ENCODE data around the gene GSC2. TPM values are rescaled to one million over a fixed set of nuclear protein-coding genes. Genes with fewer than 3 reads are reported as not detected.
A peak's percentile ranks its signal among the peaks of the same experiment; 100 is the strongest.

The GSC2 gene
- polyA plus RNA-seq = not detected
- long read RNA-seq, donor 1 = 0 reads
- long read RNA-seq, donor 2 = 0 reads
- long read RNA-seq, donor 3 = 0 reads
- long read RNA-seq, donor 4 = 0 reads
- long read RNA-seq, donor 5 = 0 reads
- long read RNA-seq, donor 6 = 0 reads
- long read RNA-seq, donor 7 = 0 reads
- long read RNA-seq, donor 8 = 0 reads
- long read RNA-seq, donor 9 = 0 reads
- long read RNA-seq, donor 10 = 0 reads

DNA sequence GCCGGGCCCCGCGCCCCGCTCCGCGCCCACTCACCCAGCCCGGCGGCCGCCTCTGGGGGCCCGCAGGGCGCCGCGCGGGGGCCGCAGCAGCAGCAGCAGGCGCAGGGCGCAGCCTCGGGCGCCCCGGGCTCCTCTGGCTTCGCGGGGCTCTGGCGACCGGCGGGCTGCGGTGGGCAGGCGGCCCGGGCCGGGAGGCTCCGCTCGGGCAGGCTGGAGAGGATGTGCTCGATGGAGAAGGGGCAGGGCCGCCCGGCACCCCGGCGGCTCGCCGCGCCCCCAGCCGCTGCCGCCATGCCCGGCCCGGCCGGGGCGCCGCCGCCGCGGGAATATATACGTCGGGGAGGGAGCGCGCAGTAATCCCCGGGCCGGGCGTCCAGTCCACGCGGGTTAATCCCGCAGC lies at the start of gene GSC2:
Gene GSC2, minus strand, starts transcription at position 302 of the 400 bp plus-strand sequence. Its CDS starts 9 bp downstream, at position 293.
- Histone ChIP-seq H3K36me3 (ENCODE audit: control insufficient read depth in 3 of 3, insufficient read depth in 2 of 3, low read depth in 1 of 3, low read length in 3 of 3) (no peaks in the 10 kb centered on the region), H3K4me1 (ENCODE audit: control insufficient read depth in 3 of 3, insufficient read depth in 2 of 3, low read depth in 1 of 3, low read length in 2 of 3) (peaks cover 0 to 2% (median 0%) of the 10 kb centered on the region in 3 donors), H3K9me3 (ENCODE audit: control insufficient read depth in 2 of 2, insufficient read depth in 1 of 2, low read depth in 1 of 2, low read length in 1 of 2) (peaks cover 0 to 6% of the 10 kb centered on the region in 2 donors), H3K4me3 (ENCODE audit: low read depth in 1 of 3, low read length in 3 of 3) (peak within 1 kb of the TSS in 1 of 3 donors; percentile 31), H3K27me3 (ENCODE audit: control insufficient read depth in 3 of 3, insufficient read depth in 3 of 3, low read length in 3 of 3) (peaks cover 37 to 66% (median 41%) of the 10 kb centered on the region in 3 donors), H3K27ac (ENCODE audit: low read depth in 1 of 3, low read length in 2 of 3) (no peak within 1 kb of the TSS)
- DNase-seq = no peak
- WGBS, 3 donors = 0 to 12% (median 2%) methylated on average over 5 to 59 of the region's 59 CpGs
- FAIRE-seq = no peak

- H3K27ac ChIP-seq (ENCODE audit: low read depth in 1 of 3, low read length in 2 of 3) = no peak overlapping the region
- FAIRE-seq (no peak), DNase-seq (no peak)
- H3K9me3 ChIP-seq (ENCODE audit: control insufficient read depth in 2 of 2, insufficient read depth in 1 of 2, low read depth in 1 of 2, low read length in 1 of 2) = no peaks in the 10 kb centered on the region
- H3K4me3 ChIP-seq (ENCODE audit: low read depth in 1 of 3, low read length in 3 of 3) = no peak overlapping the region
- no peaks in the 10 kb centered on the region for H3K4me1 ChIP-seq (ENCODE audit: control insufficient read depth in 3 of 3, insufficient read depth in 2 of 3, low read depth in 1 of 3, low read length in 2 of 3)
- H3K27me3 ChIP-seq (ENCODE audit: control insufficient read depth in 3 of 3, insufficient read depth in 3 of 3, low read length in 3 of 3) = no peaks in the 10 kb centered on the region
- H3K36me3 ChIP-seq (ENCODE audit: control insufficient read depth in 3 of 3, insufficient read depth in 2 of 3, low read depth in 1 of 3, low read length in 3 of 3) = peaks cover 0 to 10% (median 0%) of the 10 kb centered on the region in 3 donors
- 82 to 89% (median 85%) methylated on average over 8 of the region's 8 CpGs for WGBS, 3 donors
Measured at GRCh38 chr22:19199479-19199878, 49.4 kb upstream of the GSC2 start.

- 85 to 91% (median 88%) methylated on average over 10 of the region's 10 CpGs for WGBS, 3 donors
- FAIRE-seq = no peak
- no peak overlapping the region for H3K4me3 ChIP-seq (ENCODE audit: low read depth in 1 of 3, low read length in 3 of 3)
- no peak overlapping the region for H3K27ac ChIP-seq (ENCODE audit: low read depth in 1 of 3, low read length in 2 of 3)
- DNase-seq = no peak
- H3K27me3 ChIP-seq (ENCODE audit: control insufficient read depth in 3 of 3, insufficient read depth in 3 of 3, low read length in 3 of 3) = no peaks in the 10 kb centered on the region
- no peaks in the 10 kb centered on the region for H3K4me1 ChIP-seq (ENCODE audit: control insufficient read depth in 3 of 3, insufficient read depth in 2 of 3, low read depth in 1 of 3, low read length in 2 of 3)
- H3K9me3 ChIP-seq (ENCODE audit: control insufficient read depth in 2 of 2, insufficient read depth in 1 of 2, low read depth in 1 of 2, low read length in 1 of 2) = no peaks in the 10 kb centered on the region
- H3K36me3 ChIP-seq (ENCODE audit: control insufficient read depth in 3 of 3, insufficient read depth in 2 of 3, low read depth in 1 of 3, low read length in 3 of 3) = peaks cover 0 to 10% (median 0%) of the 10 kb centered on the region in 3 donors
Measured at GRCh38 chr22:19197997-19198865, 48.1 kb upstream of the GSC2 start.

DNA sequence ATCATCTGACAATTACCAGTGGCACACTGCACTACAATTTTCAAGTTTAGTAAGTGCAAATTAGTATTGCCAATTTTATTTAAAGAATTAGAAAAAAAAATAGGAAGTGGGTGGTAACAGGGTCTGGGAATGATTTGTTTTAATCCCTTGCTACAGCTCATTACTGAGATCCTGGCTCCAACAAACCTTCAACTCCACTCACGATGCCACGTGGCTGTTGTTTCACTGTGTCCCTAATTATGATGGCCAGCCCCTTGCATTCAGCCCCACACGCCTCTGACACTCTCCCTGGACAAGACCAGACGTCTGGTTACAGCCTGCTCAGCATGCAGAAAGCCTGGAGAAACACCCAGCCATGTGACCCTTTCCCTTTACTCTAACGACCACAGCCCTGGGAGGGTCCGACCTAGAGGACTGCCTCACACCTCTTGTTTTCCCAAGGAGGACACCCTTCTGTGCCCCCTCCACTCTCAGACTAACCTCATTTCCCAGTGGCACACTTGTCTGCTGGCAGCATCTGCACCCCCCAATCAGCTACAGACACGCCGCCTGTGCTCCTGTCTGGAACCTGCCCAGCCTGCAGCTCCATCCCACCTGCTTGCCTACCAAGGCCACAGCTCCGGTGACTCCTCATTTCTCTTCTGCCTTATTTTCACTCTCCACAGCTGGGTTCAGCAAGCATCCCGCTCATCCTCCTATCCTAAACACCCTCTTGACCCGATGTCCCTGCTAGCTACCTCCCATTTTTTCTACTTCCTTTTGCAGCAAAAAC lies 46.9 kb upstream of the GSC2 start:
- H3K36me3 ChIP-seq (ENCODE audit: control insufficient read depth in 3 of 3, insufficient read depth in 2 of 3, low read depth in 1 of 3, low read length in 3 of 3) = peaks cover 0 to 10% (median 0%) of the 10 kb centered on the region in 3 donors
- no peaks in the 10 kb centered on the region for H3K27me3 ChIP-seq (ENCODE audit: control insufficient read depth in 3 of 3, insufficient read depth in 3 of 3, low read length in 3 of 3)
- FAIRE-seq (no peak), DNase-seq (no peak)
- H3K27ac ChIP-seq (ENCODE audit: low read depth in 1 of 3, low read length in 2 of 3) = no peak overlapping the region
- H3K4me1 ChIP-seq (ENCODE audit: control insufficient read depth in 3 of 3, insufficient read depth in 2 of 3, low read depth in 1 of 3, low read length in 2 of 3) = no peaks in the 10 kb centered on the region
- 77 to 83% (median 82%) methylated on average over 11 of the region's 11 CpGs for WGBS, 3 donors
- H3K9me3 ChIP-seq (ENCODE audit: control insufficient read depth in 2 of 2, insufficient read depth in 1 of 2, low read depth in 1 of 2, low read length in 1 of 2) = no peaks in the 10 kb centered on the region
- no peak overlapping the region for H3K4me3 ChIP-seq (ENCODE audit: low read depth in 1 of 3, low read length in 3 of 3)

DNA sequence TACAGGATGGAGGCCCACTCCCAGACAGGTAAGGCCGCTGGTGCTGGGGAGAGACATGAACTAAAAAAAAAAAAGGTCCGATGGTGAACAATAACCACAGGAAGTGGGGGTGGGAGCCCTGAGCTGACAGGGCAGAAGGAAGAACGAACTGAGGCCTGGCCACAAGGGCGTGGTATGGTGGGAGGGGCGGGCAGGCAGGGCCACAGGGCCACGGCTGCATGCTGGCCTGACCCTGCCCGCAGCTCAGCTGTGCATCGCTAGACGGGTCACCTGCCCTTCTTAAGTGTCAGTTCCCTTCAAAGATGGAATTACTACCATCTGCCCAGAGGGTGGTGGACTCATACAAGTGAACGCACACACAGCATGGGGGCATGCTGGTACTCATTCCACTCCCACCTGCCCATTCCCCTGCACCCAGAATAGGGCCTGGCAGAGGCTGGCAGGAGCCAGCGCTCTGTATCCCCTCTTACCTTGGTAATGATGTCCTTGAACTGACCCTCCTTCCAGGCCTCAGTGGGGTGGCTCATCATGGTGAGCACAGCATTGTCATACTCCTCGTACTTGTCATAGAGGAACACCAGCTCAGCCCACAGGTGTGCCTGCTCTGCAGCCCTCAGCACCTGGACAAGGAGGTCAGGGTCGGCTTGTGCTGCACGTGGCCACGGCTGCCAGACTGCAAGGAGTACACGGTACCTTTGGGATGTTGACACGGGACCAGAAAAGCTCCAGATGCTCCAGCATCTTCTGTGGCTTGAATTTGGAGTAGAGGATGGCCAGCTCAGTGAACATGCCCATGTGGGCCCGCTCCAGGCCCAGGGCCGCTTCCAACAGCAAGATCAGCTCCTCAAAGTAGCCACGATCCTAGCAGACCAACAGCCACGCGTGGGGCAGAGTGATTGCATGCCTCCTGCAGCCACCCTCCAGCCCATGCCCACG lies 46.0 kb upstream of the GSC2 start:
- Histone ChIP-seq H3K27me3 (ENCODE audit: control insufficient read depth in 3 of 3, insufficient read depth in 3 of 3, low read length in 3 of 3) (no peaks in the 10 kb centered on the region), H3K9me3 (ENCODE audit: control insufficient read depth in 2 of 2, insufficient read depth in 1 of 2, low read depth in 1 of 2, low read length in 1 of 2) (no peaks in the 10 kb centered on the region), H3K36me3 (ENCODE audit: control insufficient read depth in 3 of 3, insufficient read depth in 2 of 3, low read depth in 1 of 3, low read length in 3 of 3) (peaks cover 0 to 10% (median 0%) of the 10 kb centered on the region in 3 donors), H3K4me3 (ENCODE audit: low read depth in 1 of 3, low read length in 3 of 3) (no peak overlapping the region), H3K27ac (ENCODE audit: low read depth in 1 of 3, low read length in 2 of 3) (no peak overlapping the region), H3K4me1 (ENCODE audit: control insufficient read depth in 3 of 3, insufficient read depth in 2 of 3, low read depth in 1 of 3, low read length in 2 of 3) (no peaks in the 10 kb centered on the region)
- 79 to 83% (median 81%) methylated on average over 23 of the region's 23 CpGs for WGBS, 3 donors
- no peak for FAIRE-seq
- no peak for DNase-seq

DNA sequence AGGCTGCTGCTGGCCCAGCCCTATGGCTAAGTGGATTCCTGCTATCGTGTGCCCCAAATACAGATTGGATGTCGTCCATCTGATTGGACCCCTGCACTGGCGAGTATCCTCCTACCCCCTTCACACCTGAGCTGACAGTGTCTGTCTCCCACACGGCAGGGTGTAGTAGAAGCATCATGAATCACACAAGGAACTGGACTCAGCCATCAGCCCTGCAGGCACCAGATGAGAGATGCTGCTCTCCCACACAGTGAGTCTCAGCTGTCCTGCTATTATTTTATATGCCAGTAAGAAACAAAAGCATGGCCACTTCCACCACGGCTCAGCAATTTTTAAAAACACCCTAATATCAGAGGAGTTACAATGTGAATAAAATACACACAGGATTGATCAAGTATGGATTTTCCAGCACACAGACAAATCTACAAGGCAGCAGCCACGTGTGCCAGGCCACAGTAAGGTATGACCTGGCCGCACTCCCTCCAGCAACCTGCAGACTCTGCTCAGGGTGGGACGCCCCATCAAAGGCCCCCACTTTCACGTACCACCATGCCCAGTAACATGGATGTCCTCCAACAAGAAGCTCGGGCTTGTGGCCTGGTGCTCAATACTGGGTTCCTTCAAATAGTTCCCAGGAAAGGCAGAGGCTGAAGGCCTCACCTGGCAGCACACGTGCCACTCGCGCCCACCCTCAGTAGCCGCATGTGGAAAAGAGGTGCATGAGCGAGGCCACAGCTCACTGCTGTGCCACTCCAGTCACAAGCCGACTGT lies 44.9 kb upstream of the GSC2 start:
- FAIRE-seq = no peak

GRCh38 chr22:19193879-19194278 lies 43.8 kb upstream of the GSC2 start:
- no peaks in the 10 kb centered on the region for H3K4me1 ChIP-seq (ENCODE audit: control insufficient read depth in 3 of 3, insufficient read depth in 2 of 3, low read depth in 1 of 3, low read length in 2 of 3)
- H3K27me3 ChIP-seq (ENCODE audit: control insufficient read depth in 3 of 3, insufficient read depth in 3 of 3, low read length in 3 of 3) = no peaks in the 10 kb centered on the region
- no peak overlapping the region for H3K4me3 ChIP-seq (ENCODE audit: low read depth in 1 of 3, low read length in 3 of 3)
- WGBS, 3 donors = 93 to 97% (median 93%) methylated on average over 6 of the region's 6 CpGs
- peaks cover 0 to 9% (median 0%) of the 10 kb centered on the region in 3 donors for H3K36me3 ChIP-seq (ENCODE audit: control insufficient read depth in 3 of 3, insufficient read depth in 2 of 3, low read depth in 1 of 3, low read length in 3 of 3)
- H3K9me3 ChIP-seq (ENCODE audit: control insufficient read depth in 2 of 2, insufficient read depth in 1 of 2, low read depth in 1 of 2, low read length in 1 of 2) = no peaks in the 10 kb centered on the region
- DNase-seq = no peak
- FAIRE-seq = no peak
- no peak overlapping the region for H3K27ac ChIP-seq (ENCODE audit: low read depth in 1 of 3, low read length in 2 of 3)

More for the DNA sequence above, 44.9 kb upstream of the GSC2 start:
- Histone ChIP-seq H3K36me3 (ENCODE audit: control insufficient read depth in 3 of 3, insufficient read depth in 2 of 3, low read depth in 1 of 3, low read length in 3 of 3) (peaks cover 0 to 10% (median 0%) of the 10 kb centered on the region in 3 donors), H3K4me3 (ENCODE audit: low read depth in 1 of 3, low read length in 3 of 3) (no peak overlapping the region), H3K4me1 (ENCODE audit: control insufficient read depth in 3 of 3, insufficient read depth in 2 of 3, low read depth in 1 of 3, low read length in 2 of 3) (no peaks in the 10 kb centered on the region), H3K27ac (ENCODE audit: low read depth in 1 of 3, low read length in 2 of 3) (no peak overlapping the region), H3K27me3 (ENCODE audit: control insufficient read depth in 3 of 3, insufficient read depth in 3 of 3, low read length in 3 of 3) (no peaks in the 10 kb centered on the region), H3K9me3 (ENCODE audit: control insufficient read depth in 2 of 2, insufficient read depth in 1 of 2, low read depth in 1 of 2, low read length in 1 of 2) (no peaks in the 10 kb centered on the region)
- DNase-seq = no peak
- 92 to 93% (median 92%) methylated on average over 16 of the region's 16 CpGs for WGBS, 3 donors

Data from small intestine (tissue), 16 donors.